Measurements from ENCODE around the gene VGF.
"Not testable (repeated sequence)": the region's sequence is repeated elsewhere in the genome, so short reads cannot be mapped to it uniquely, and the experiment has no call there.

The VGF gene

DNA sequence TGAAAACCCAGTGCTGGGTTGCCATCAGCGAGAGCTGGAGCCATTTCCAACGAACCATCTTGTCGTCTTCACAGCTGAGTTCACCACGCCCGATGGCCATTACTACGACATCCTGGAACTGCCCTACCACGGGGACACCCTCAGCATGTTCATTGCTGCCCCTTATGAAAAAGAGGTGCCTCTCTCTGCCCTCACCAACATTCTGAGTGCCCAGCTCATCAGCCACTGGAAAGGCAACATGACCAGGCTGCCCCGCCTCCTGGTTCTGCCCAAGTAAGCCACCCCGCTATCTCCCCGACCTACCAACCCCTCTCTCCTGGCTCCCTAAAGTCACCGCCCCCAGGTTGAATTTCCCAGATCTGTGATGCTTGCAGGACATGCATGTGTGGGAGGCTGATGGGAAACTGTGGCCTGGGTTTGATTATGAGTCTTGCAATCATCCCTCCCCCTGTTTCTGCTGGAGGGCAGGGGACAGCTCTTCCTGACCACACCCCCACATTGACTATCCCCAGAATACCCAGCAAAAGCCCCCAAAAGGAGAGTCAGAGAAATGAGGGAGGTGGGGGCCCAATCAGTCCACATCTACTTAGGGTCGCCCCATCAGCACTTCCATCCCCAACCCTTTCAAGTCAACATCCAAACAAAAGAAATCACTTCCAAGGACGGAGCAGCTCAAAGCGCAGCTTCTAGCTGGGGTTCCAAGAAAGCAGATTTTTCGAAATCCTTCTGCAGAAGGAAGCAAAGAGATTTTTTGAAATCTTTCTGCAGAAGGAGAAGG lies 31.6 kb downstream of the VGF start:
- peaks cover 3% of the 10 kb centered on the region for H3K9me3 ChIP-seq (ENCODE audit: insufficient read depth, low read depth, low read length)
- H3K36me3 ChIP-seq (ENCODE audit: control insufficient read depth in 1 of 2, insufficient read depth in 2 of 2, low read length in 2 of 2): peaks cover 34 to 35% of the 10 kb centered on the region in 2 experiments
- H2AK5ac ChIP-seq (ENCODE audit: low read length): no peak overlapping the region
- no peak overlapping the region for H3K4me3 ChIP-seq (ENCODE audit: low read depth, low read length)
- H3K4me2 ChIP-seq (ENCODE audit: low read length): no peak overlapping the region
- no peak overlapping the region for H2BK12ac ChIP-seq (ENCODE audit: low read length)
- H3K9ac ChIP-seq (ENCODE audit: low read length): no peak overlapping the region
- H4K8ac ChIP-seq (ENCODE audit: low read depth, low read length): no peak overlapping the region
- peaks cover 2% of the 10 kb centered on the region for H3K79me1 ChIP-seq (ENCODE audit: low read length)
- H3K4ac ChIP-seq (ENCODE audit: low read depth, low read length): no peak overlapping the region
- no peak overlapping the region for H2AFZ ChIP-seq (ENCODE audit: insufficient read depth, low read length, poor library complexity)
- peaks cover 0 to 5% of the 10 kb centered on the region in 2 experiments for H3K4me1 ChIP-seq (ENCODE audit: control insufficient read depth in 1 of 2, insufficient read depth in 2 of 2, low read length in 2 of 2)
- H3K18ac ChIP-seq (ENCODE audit: low read length): no peak overlapping the region
- H3K27ac ChIP-seq (ENCODE audit: low read depth, low read length): no peak overlapping the region
- no peaks in the 10 kb centered on the region for H3K27me3 ChIP-seq (ENCODE audit: insufficient read depth, low read length)
- no peak overlapping the region for H4K12ac ChIP-seq (ENCODE audit: low read depth, low read length)
- H4K91ac ChIP-seq (ENCODE audit: low read depth, low read length): no peak overlapping the region
- H3K23ac ChIP-seq (ENCODE audit: low read length): no peak overlapping the region
- H2BK5ac ChIP-seq (ENCODE audit: low read depth, low read length, poor library complexity): no peak overlapping the region
- peak; percentile 45 to 61 for DNase-seq
- no peaks in the 10 kb centered on the region for H3K79me2 ChIP-seq (ENCODE audit: control insufficient read depth, insufficient read depth, low read length, poor library complexity)
- no CpG with 5 or more reads among the region's 15 CpGs for WGBS (ENCODE audit: extremely low coverage, insufficient coverage, insufficient read length)
- H3K14ac ChIP-seq (ENCODE audit: low read length): no peak overlapping the region
- no peak overlapping the region for H2BK120ac ChIP-seq (ENCODE audit: insufficient read depth, low read length, poor library complexity)

DNA sequence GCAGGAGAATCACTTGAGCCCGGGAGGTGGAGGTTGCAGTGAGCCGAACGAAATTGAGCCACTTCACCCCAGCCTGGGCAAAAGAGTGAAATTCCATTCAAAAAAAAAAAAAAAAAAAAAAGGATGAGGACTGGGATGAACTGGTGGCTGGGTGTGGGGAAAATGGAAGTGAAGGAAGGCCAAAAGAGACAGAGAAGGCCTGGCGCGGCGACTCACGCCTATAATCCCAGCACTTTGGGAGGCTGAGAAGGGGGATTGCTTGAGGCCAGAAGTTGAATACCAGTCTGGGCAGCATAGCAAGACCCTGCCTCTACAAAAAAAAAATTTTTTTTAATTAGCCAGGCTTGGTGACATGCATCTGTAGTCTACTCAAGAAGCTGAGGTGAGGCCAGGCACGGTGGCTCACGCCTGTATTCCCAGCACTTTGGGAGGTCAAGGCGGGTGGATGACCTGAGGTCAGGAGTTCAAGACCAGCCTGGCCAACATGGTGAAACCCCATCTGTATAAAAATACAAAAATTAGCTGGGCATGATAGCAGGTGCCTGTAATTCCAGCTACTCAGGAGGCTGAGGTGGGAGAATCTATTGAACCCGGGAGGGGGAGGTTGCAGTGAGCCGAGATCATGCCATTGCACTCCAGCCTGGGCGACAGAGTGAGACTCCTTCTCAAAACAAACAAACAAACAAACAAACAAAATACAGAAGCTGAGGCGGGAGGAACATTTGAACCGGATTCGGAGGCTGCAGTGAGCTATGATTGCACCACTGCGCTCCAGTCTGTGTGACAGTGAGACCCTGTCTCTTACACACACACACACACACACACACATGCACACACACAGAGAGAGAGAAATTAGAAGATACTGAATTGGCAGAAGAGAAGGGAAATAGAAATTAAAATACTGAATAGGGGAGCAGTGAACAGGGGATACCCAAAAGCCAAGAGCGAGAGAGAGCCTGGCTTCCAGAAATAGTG lies 32.5 kb downstream of the VGF start:
- H3K36me3 ChIP-seq (ENCODE audit: control insufficient read depth in 1 of 2, insufficient read depth in 2 of 2, low read length in 2 of 2): peaks cover 34 to 35% of the 10 kb centered on the region in 2 experiments
- no CpG with 5 or more reads among the region's 18 CpGs for WGBS (ENCODE audit: extremely low coverage, insufficient coverage, insufficient read length)
- H2AFZ ChIP-seq (ENCODE audit: insufficient read depth, low read length, poor library complexity): not testable (repeated sequence)

DNA sequence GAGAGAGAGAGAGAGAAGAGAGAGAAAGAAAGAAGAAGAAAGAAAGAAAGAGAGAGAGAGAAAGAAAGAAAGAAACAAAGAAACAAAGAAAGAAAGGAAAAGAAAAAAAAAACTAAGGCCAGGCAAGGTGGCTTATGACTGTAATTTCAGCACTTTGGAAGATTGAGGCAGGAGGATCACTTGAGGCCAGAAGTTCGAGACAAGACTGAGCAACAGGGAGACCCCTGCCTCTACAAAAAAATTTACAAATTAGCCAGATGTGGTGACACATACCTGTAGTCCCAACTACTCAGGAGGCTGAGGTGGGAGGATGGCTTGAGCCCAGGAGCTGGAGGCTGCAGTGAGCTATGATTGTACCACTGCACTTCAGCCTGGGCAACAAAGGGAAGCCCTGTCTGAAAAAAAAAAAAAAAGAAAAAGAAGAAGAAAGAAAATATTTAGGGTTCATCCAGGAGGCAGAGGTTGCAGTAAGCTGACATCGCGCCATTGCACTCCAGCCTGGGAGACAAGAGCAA lies 35.7 kb downstream of the VGF start:
- H3K9me3 ChIP-seq (ENCODE audit: insufficient read depth, low read depth, low read length): peaks cover 7% of the 10 kb centered on the region
- no peak overlapping the region for H3K14ac ChIP-seq (ENCODE audit: low read length)
- no CpG with 5 or more reads among the region's 3 CpGs for WGBS (ENCODE audit: extremely low coverage, insufficient coverage, insufficient read length)
- peaks cover 23% of the 10 kb centered on the region for H3K79me1 ChIP-seq (ENCODE audit: low read length)
- H4K12ac ChIP-seq (ENCODE audit: low read depth, low read length): no peak overlapping the region
- no peak overlapping the region for H4K91ac ChIP-seq (ENCODE audit: low read depth, low read length)
- H3K27me3 ChIP-seq (ENCODE audit: insufficient read depth, low read length): no peaks in the 10 kb centered on the region
- H3K79me2 ChIP-seq (ENCODE audit: control insufficient read depth, insufficient read depth, low read length, poor library complexity): peaks cover 7% of the 10 kb centered on the region
- no peak overlapping the region for H3K4me2 ChIP-seq (ENCODE audit: low read length)
- H3K23ac ChIP-seq (ENCODE audit: low read length): no peak overlapping the region
- no peak overlapping the region for H3K4me3 ChIP-seq (ENCODE audit: low read depth, low read length)
- no peak overlapping the region for H3K9ac ChIP-seq (ENCODE audit: low read length)
- peaks cover 19 to 29% of the 10 kb centered on the region in 2 experiments for H3K4me1 ChIP-seq (ENCODE audit: control insufficient read depth in 1 of 2, insufficient read depth in 2 of 2, low read length in 2 of 2)
- no peak for DNase-seq
- no peak overlapping the region for H3K18ac ChIP-seq (ENCODE audit: low read length)
- no peak overlapping the region for H4K8ac ChIP-seq (ENCODE audit: low read depth, low read length)
- H3K36me3 ChIP-seq (ENCODE audit: control insufficient read depth in 1 of 2, insufficient read depth in 2 of 2, low read length in 2 of 2): peaks cover 19 to 22% of the 10 kb centered on the region in 2 experiments
- H2BK120ac ChIP-seq (ENCODE audit: insufficient read depth, low read length, poor library complexity): no peak overlapping the region
- no peak overlapping the region for H3K4ac ChIP-seq (ENCODE audit: low read depth, low read length)
- no peak overlapping the region for H3K27ac ChIP-seq (ENCODE audit: low read depth, low read length)
- H2BK12ac ChIP-seq (ENCODE audit: low read length): no peak overlapping the region
- no peak overlapping the region for H2BK5ac ChIP-seq (ENCODE audit: low read depth, low read length, poor library complexity)
- no peak overlapping the region for H2AFZ ChIP-seq (ENCODE audit: insufficient read depth, low read length, poor library complexity)
- H2AK5ac ChIP-seq (ENCODE audit: low read length): no peak overlapping the region

More for the DNA sequence above, 32.5 kb downstream of the VGF start:
- H3K9me3 ChIP-seq (ENCODE audit: insufficient read depth, low read depth, low read length); H3K14ac ChIP-seq (ENCODE audit: low read length); H3K79me2 ChIP-seq (ENCODE audit: control insufficient read depth, insufficient read depth, low read length, poor library complexity); H4K91ac ChIP-seq (ENCODE audit: low read depth, low read length); H3K9ac ChIP-seq (ENCODE audit: low read length); H3K23ac ChIP-seq (ENCODE audit: low read length); H3K4me3 ChIP-seq (ENCODE audit: low read depth, low read length); H3K79me1 ChIP-seq (ENCODE audit: low read length); H3K4me2 ChIP-seq (ENCODE audit: low read length); H3K27ac ChIP-seq (ENCODE audit: low read depth, low read length); H4K8ac ChIP-seq (ENCODE audit: low read depth, low read length); H2BK5ac ChIP-seq (ENCODE audit: low read depth, low read length, poor library complexity); H3K18ac ChIP-seq (ENCODE audit: low read length); H2AK5ac ChIP-seq (ENCODE audit: low read length); H4K12ac ChIP-seq (ENCODE audit: low read depth, low read length); H3K4ac ChIP-seq (ENCODE audit: low read depth, low read length); H3K27me3 ChIP-seq (ENCODE audit: insufficient read depth, low read length); H2BK12ac ChIP-seq (ENCODE audit: low read length); H2BK120ac ChIP-seq (ENCODE audit: insufficient read depth, low read length, poor library complexity): not testable (repeated sequence)
- peak; percentile 60 to 61 for DNase-seq
- peaks cover 3 to 11% of the 10 kb centered on the region in 2 experiments for H3K4me1 ChIP-seq (ENCODE audit: control insufficient read depth in 1 of 2, insufficient read depth in 2 of 2, low read length in 2 of 2)

DNA sequence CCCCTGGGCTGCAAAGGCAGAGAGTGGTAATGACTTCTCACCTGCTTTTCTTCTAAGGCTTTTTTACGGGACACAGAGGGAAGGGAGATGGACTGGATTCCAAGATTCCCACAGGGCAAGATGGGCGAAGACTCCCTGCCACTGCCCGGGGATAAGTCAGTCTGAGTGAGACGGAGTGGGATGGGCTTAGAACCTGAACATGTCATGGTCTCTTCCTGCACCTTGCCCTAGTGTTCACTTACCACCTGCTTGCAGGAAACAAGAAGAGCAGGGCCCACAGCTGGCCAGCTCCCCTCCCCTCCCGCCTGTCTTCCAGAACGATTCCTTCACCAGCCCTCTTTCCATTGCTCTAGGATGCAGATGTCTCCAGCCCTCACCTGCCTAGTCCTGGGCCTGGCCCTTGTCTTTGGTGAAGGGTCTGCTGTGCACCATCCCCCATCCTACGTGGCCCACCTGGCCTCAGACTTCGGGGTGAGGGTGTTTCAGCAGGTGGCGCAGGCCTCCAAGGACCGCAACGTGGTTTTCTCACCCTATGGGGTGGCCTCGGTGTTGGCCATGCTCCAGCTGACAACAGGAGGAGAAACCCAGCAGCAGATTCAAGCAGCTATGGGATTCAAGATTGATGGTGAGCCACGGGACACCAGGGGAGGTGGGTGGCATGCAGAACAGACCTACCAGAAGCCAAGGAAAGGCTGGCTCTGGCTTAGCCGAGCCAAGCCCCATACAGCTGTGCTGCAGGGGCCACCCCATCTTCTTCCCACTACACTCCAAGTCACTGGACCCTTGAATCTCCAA lies 37.1 kb downstream of the VGF start:
- Histone ChIP-seq H3K9me3 (ENCODE audit: insufficient read depth, low read depth, low read length) (peaks cover 4% of the 10 kb centered on the region), H3K27me3 (ENCODE audit: insufficient read depth, low read length) (no peaks in the 10 kb centered on the region), H3K79me2 (ENCODE audit: control insufficient read depth, insufficient read depth, low read length, poor library complexity) (peaks cover 7% of the 10 kb centered on the region), H2AK5ac (ENCODE audit: low read length) (peak overlapping the region; percentile 16), H4K12ac (ENCODE audit: low read depth, low read length) (no peak overlapping the region), H2BK5ac (ENCODE audit: low read depth, low read length, poor library complexity) (no peak overlapping the region), H3K4ac (ENCODE audit: low read depth, low read length) (no peak overlapping the region), H2BK120ac (ENCODE audit: insufficient read depth, low read length, poor library complexity) (no peak overlapping the region), H4K91ac (ENCODE audit: low read depth, low read length) (peak overlapping the region; percentile 11), H3K27ac (ENCODE audit: low read depth, low read length) (no peak overlapping the region), H4K8ac (ENCODE audit: low read depth, low read length) (no peak overlapping the region), H3K4me3 (ENCODE audit: low read depth, low read length) (peak overlapping the region; percentile 26), H2AFZ (ENCODE audit: insufficient read depth, low read length, poor library complexity) (no peak overlapping the region), H3K4me2 (ENCODE audit: low read length) (peak overlapping the region; percentile 46), H3K18ac (ENCODE audit: low read length) (peak overlapping the region; percentile 26), H3K23ac (ENCODE audit: low read length) (no peak overlapping the region), H2BK12ac (ENCODE audit: low read length) (no peak overlapping the region), H3K9ac (ENCODE audit: low read length) (no peak overlapping the region), H3K14ac (ENCODE audit: low read length) (peak overlapping the region; percentile 10), H3K79me1 (ENCODE audit: low read length) (peaks cover 29% of the 10 kb centered on the region), H3K36me3 (ENCODE audit: control insufficient read depth in 1 of 2, insufficient read depth in 2 of 2, low read length in 2 of 2) (peaks cover 11 to 14% of the 10 kb centered on the region in 2 experiments), H3K4me1 (ENCODE audit: control insufficient read depth in 1 of 2, insufficient read depth in 2 of 2, low read length in 2 of 2) (peaks cover 27 to 41% of the 10 kb centered on the region in 2 experiments)
- DNase-seq: peak; percentile 49 to 52
- WGBS (ENCODE audit: extremely low coverage, insufficient coverage, insufficient read length): no CpG with 5 or more reads among the region's 14 CpGs

Measured in trophoblast cell (in vitro differentiated cells and primary cell).